Frontal cortex (tissue), 4 donors: ENCODE data around the gene STS. TPM values are rescaled to one million over a fixed set of nuclear protein-coding genes. Genes with fewer than 3 reads are reported as not detected.
"Not testable (repeated sequence)": the region's sequence is repeated elsewhere in the genome, so short reads cannot be mapped to it uniquely, and the experiment has no call there.

Source experiments
- DNase-seq, 2 donors: peaks; one replicate each; pipeline ENCODE4 v3.0.0; 2012; ENCODE audit warnings: low spot score in 2 of 2
- FAIRE-seq: peaks from 2 replicates; lab custom pipeline; 2012; peaks lifted over from hg19 to GRCh38; lab: Jason Lieb, UNC
- small RNA-seq: library from RNA; depleted of rRNA; stranded (forward); fragments of <200 nt; gene quantifications from one replicate; pipeline ENCODE3, GENCODE V24; 2014
- total RNA-seq: library from RNA; depleted of rRNA; stranded (reverse); fragments of >200 nt; gene quantifications from one replicate; pipeline ENCODE4 v1.2.3, GENCODE V29; 2014
- donor health status: control.
- donor health status: control.
- donor health status: control.

Gene STS
- total RNA-seq, 1 donor from 2014 or later, result 2.9 TPM

- DNase-seq (no peak), FAIRE-seq (no peak)
These were observed 22.1 kb downstream of the STS start for GRCh38 chrX:7169627-7170026.

- FAIRE-seq, result no peak
These were observed 23.4 kb downstream of the STS start for GRCh38 chrX:7170898-7171297.

GRCh38 chrX:7178859-7179258, 31.3 kb downstream of the STS start:
- not testable (repeated sequence) for DNase-seq, FAIRE-seq

More at GRCh38 chrX:7170898-7171297, 23.4 kb downstream of the STS start:
- DNase-seq, result no peak

- FAIRE-seq (no peak), DNase-seq (no peak)
These were observed 31.9 kb downstream of the STS start for GRCh38 chrX:7179446-7179845.

- FAIRE-seq, result no peak
These were observed 37.3 kb downstream of the STS start for GRCh38 chrX:7184816-7185215.

GRCh38 chrX:7188672-7189071, 41.2 kb downstream of the STS start:
- no peak for DNase-seq

More at GRCh38 chrX:7184816-7185215, 37.3 kb downstream of the STS start:
- no peak for DNase-seq

GRCh38 chrX:7190157-7190556, 42.6 kb downstream of the STS start:
- DNase-seq, result no peak
- no peak for FAIRE-seq

More at GRCh38 chrX:7188672-7189071, 41.2 kb downstream of the STS start:
- no peak for FAIRE-seq

GRCh38 chrX:7191681-7192110, 44.2 kb downstream of the STS start:
- FAIRE-seq (no peak), DNase-seq (no peak)

GRCh38 chrX:7192871-7193270, 45.4 kb downstream of the STS start:
- FAIRE-seq (no peak), DNase-seq (no peak)

- DNase-seq, result no peak
- no peak for FAIRE-seq
These were observed 47.1 kb downstream of the STS start for GRCh38 chrX:7194606-7195005.

Small RNA genes lying within 50 kb of the gene (small RNA-seq; reads per million reads assigned to genes)
- 0.10 reads per million for gene MIR4767

Other genes with a start within 250 kb of the STS start
- gene PUDP, start 441 bp downstream of the STS start, total RNA-seq, result 4.5 TPM